ENCODE measurements around the gene ARID1B.

ARID1B gene

DNA sequence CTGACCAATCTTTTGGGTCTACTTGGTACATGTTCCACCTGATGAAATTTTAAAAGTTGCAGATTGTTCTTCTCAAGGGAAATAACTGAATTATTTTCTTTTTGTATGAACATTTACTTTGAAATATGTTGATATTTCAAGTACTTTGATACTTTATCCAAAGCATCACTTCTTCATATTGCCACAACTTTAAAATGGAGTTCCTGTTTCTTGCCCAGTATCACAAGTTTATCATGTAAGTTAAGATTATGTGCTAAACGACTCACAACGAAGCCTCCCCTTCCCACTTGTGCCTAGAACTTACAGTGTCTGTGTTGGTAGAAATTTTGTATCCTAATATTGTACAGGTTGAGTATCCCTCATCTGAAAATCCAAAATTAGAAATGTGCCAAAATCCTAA, 108.4 kb downstream of the ARID1B start:
- H3K27me3 ChIP-seq (ENCODE audit: control insufficient read depth, insufficient read depth, low read length, poor library complexity, severe bottlenecking), result no peaks in the 10 kb centered on the region
- H3K4me1 ChIP-seq (ENCODE audit: control insufficient read depth, insufficient read depth, low read length), result peaks cover 26% of the 10 kb centered on the region
- no peaks in the 10 kb centered on the region for H3K9me3 ChIP-seq (ENCODE audit: control insufficient read depth, low read length)
- H3K27ac ChIP-seq (ENCODE audit: insufficient read depth, low read depth, low read length, poor library complexity, severe bottlenecking), result no peak overlapping the region
- no peaks in the 10 kb centered on the region for H3K36me3 ChIP-seq (ENCODE audit: control insufficient read depth, insufficient read depth, low read length)
- 100% methylated on average over 1 to 2 of the region's 2 CpGs for WGBS, 2 experiments
- H3K4me3 ChIP-seq (ENCODE audit: insufficient read depth, low read depth, low read length), result no peak overlapping the region

DNA sequence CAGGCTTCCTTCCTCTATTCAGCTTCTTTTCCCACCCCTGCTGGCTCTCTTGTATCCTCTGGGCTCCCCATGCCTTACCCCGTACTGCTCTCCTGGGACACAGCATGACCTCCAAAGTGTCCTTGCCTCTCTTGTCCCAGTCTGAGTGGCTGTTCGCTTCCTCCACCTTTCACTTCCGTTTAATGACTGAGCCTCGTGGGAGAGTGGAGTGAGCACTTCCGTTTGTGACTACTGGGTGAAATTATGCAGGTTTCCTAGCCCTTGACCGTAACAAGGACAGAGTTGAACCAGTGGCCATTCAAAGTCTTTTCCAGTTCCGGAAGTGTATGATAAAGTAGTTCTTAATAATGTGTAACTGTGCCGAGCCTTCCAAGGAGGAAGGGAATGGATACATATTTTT, 109.2 kb downstream of the ARID1B start:
- Histone ChIP-seq H3K4me3 (ENCODE audit: insufficient read depth, low read depth, low read length) (no peak overlapping the region), H3K9me3 (ENCODE audit: control insufficient read depth, low read length) (no peaks in the 10 kb centered on the region), H3K27me3 (ENCODE audit: control insufficient read depth, insufficient read depth, low read length, poor library complexity, severe bottlenecking) (no peaks in the 10 kb centered on the region), H3K36me3 (ENCODE audit: control insufficient read depth, insufficient read depth, low read length) (no peaks in the 10 kb centered on the region), H3K4me1 (ENCODE audit: control insufficient read depth, insufficient read depth, low read length) (peaks cover 26% of the 10 kb centered on the region), H3K27ac (ENCODE audit: insufficient read depth, low read depth, low read length, poor library complexity, severe bottlenecking) (no peak overlapping the region)
- 59 to 60% methylated on average over 7 of the region's 8 CpGs for WGBS, 2 experiments

- Histone ChIP-seq H3K27me3 (ENCODE audit: control insufficient read depth, insufficient read depth, low read length, poor library complexity, severe bottlenecking) (no peaks in the 10 kb centered on the region), H3K4me3 (ENCODE audit: insufficient read depth, low read depth, low read length) (no peak overlapping the region), H3K9me3 (ENCODE audit: control insufficient read depth, low read length) (no peaks in the 10 kb centered on the region), H3K4me1 (ENCODE audit: control insufficient read depth, insufficient read depth, low read length) (peaks cover 26% of the 10 kb centered on the region), H3K36me3 (ENCODE audit: control insufficient read depth, insufficient read depth, low read length) (no peaks in the 10 kb centered on the region), H3K27ac (ENCODE audit: insufficient read depth, low read depth, low read length, poor library complexity, severe bottlenecking) (no peak overlapping the region)
- WGBS, 2 experiments, result 44 to 47% methylated on average over 5 to 6 of the region's 6 CpGs
Measured at GRCh38 chr6:156887623-156888269, 110.6 kb downstream of the ARID1B start.

DNA sequence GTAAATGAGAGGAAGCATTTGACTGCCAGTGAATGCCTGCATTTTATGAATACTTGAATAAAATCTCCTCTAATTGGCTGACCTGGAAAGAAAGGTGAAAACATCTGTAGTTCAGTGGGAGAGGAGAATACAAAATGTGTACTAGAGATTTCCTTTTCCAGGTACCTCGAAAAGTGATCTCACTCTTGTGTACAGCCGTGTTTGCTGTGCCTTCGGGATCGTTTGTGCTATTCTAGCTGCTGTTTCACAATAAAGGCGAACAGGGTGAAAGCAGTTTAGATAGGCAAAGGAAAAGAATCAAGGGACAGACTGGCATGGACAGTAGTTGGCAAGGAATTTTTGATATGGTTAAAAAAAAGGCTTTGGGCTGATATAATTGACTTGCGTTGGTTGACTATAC, 112.3 kb downstream of the ARID1B start:
- H3K27me3 ChIP-seq (ENCODE audit: control insufficient read depth, insufficient read depth, low read length, poor library complexity, severe bottlenecking), result no peaks in the 10 kb centered on the region
- H3K9me3 ChIP-seq (ENCODE audit: control insufficient read depth, low read length), result no peaks in the 10 kb centered on the region
- no peak overlapping the region for H3K27ac ChIP-seq (ENCODE audit: insufficient read depth, low read depth, low read length, poor library complexity, severe bottlenecking)
- H3K36me3 ChIP-seq (ENCODE audit: control insufficient read depth, insufficient read depth, low read length), result no peaks in the 10 kb centered on the region
- H3K4me3 ChIP-seq (ENCODE audit: insufficient read depth, low read depth, low read length), result no peak overlapping the region
- peaks cover 22% of the 10 kb centered on the region for H3K4me1 ChIP-seq (ENCODE audit: control insufficient read depth, insufficient read depth, low read length)
- WGBS, 2 experiments, result 91% methylated on average over 6 of the region's 6 CpGs

GRCh38 chr6:156889986-156890385, 112.8 kb downstream of the ARID1B start:
- Histone ChIP-seq H3K27me3 (ENCODE audit: control insufficient read depth, insufficient read depth, low read length, poor library complexity, severe bottlenecking) (no peaks in the 10 kb centered on the region), H3K4me1 (ENCODE audit: control insufficient read depth, insufficient read depth, low read length) (peaks cover 22% of the 10 kb centered on the region), H3K36me3 (ENCODE audit: control insufficient read depth, insufficient read depth, low read length) (no peaks in the 10 kb centered on the region), H3K4me3 (ENCODE audit: insufficient read depth, low read depth, low read length) (no peak overlapping the region), H3K27ac (ENCODE audit: insufficient read depth, low read depth, low read length, poor library complexity, severe bottlenecking) (no peak overlapping the region), H3K9me3 (ENCODE audit: control insufficient read depth, low read length) (no peaks in the 10 kb centered on the region)
- 95 to 100% methylated on average over 2 to 3 of the region's 3 CpGs for WGBS, 2 experiments

- Histone ChIP-seq H3K27me3 (ENCODE audit: control insufficient read depth, insufficient read depth, low read length, poor library complexity, severe bottlenecking) (no peaks in the 10 kb centered on the region), H3K27ac (ENCODE audit: insufficient read depth, low read depth, low read length, poor library complexity, severe bottlenecking) (no peak overlapping the region), H3K4me3 (ENCODE audit: insufficient read depth, low read depth, low read length) (no peak overlapping the region), H3K9me3 (ENCODE audit: control insufficient read depth, low read length) (no peaks in the 10 kb centered on the region), H3K4me1 (ENCODE audit: control insufficient read depth, insufficient read depth, low read length) (peaks cover 22% of the 10 kb centered on the region), H3K36me3 (ENCODE audit: control insufficient read depth, insufficient read depth, low read length) (no peaks in the 10 kb centered on the region)
- WGBS, 2 experiments, result 85 to 89% methylated on average over 2 of the region's 2 CpGs
Measured at GRCh38 chr6:156890627-156891314, 113.6 kb downstream of the ARID1B start.

DNA sequence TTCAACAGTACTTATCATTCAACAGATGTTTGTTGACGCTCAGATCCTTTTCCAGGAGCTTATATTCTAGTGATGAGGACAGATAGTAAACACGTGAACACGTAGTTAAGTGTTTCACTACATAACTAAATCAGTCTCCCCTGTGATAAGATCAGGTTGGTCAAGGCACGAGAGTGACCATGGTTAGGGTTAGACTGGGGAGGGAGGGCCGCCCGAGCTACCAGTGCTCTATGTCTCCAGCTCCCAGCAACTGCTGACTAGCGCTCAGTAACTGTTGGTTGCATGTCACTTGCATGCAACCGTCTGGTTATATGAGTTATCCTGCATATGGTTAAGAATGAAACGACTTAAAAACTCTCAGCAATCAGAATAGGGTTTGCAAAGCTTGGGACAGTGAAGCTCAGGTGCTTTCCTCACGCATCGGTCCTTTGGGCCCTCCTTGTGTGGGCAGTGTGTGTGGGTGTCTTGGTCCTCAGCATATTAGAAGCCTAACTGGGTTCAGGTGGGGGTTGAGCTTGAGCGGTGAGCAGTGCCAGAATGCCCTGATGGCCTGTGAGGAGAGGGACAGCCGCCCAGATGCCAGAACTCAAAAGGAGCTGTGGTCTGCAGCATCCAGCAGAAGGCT, 120.8 kb downstream of the ARID1B start:
- H3K4me1 ChIP-seq (ENCODE audit: control insufficient read depth, insufficient read depth, low read length), result no peaks in the 10 kb centered on the region
- no peak overlapping the region for H3K27ac ChIP-seq (ENCODE audit: insufficient read depth, low read depth, low read length, poor library complexity, severe bottlenecking)
- 92% methylated on average over 12 to 13 of the region's 13 CpGs for WGBS, 2 experiments
- H3K9me3 ChIP-seq (ENCODE audit: control insufficient read depth, low read length), result no peaks in the 10 kb centered on the region
- no peaks in the 10 kb centered on the region for H3K27me3 ChIP-seq (ENCODE audit: control insufficient read depth, insufficient read depth, low read length, poor library complexity, severe bottlenecking)
- H3K4me3 ChIP-seq (ENCODE audit: insufficient read depth, low read depth, low read length), result no peak overlapping the region
- H3K36me3 ChIP-seq (ENCODE audit: control insufficient read depth, insufficient read depth, low read length), result no peaks in the 10 kb centered on the region

DNA sequence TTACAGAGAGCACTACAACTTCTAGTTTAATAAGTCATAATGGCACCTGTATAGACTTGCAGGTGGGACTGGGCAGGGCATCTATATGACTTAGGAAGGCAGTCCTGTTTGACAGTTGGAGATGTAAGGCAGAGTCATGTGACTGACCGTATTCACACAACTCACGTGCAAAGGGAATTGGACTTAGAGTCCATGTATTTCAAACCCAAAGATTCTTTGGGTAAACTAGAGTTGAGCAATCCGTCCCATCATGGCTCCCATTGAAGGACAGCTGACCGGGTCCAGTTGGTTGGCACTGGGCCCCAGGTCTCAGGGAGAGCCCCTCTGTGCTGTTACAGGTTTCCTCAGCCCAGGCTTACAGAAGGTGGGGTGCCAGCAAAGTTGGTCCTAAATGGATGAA, 121.9 kb downstream of the ARID1B start:
- H3K27ac ChIP-seq (ENCODE audit: insufficient read depth, low read depth, low read length, poor library complexity, severe bottlenecking), result no peak overlapping the region
- 97% methylated on average over 4 of the region's 4 CpGs for WGBS, 2 experiments
- no peaks in the 10 kb centered on the region for H3K9me3 ChIP-seq (ENCODE audit: control insufficient read depth, low read length)
- H3K4me1 ChIP-seq (ENCODE audit: control insufficient read depth, insufficient read depth, low read length), result no peaks in the 10 kb centered on the region
- H3K36me3 ChIP-seq (ENCODE audit: control insufficient read depth, insufficient read depth, low read length), result no peaks in the 10 kb centered on the region
- H3K27me3 ChIP-seq (ENCODE audit: control insufficient read depth, insufficient read depth, low read length, poor library complexity, severe bottlenecking), result no peaks in the 10 kb centered on the region
- no peak overlapping the region for H3K4me3 ChIP-seq (ENCODE audit: insufficient read depth, low read depth, low read length)

GRCh38 chr6:156899532-156900135, 122.5 kb downstream of the ARID1B start:
- Histone ChIP-seq H3K4me1 (ENCODE audit: control insufficient read depth, insufficient read depth, low read length) (no peaks in the 10 kb centered on the region), H3K9me3 (ENCODE audit: control insufficient read depth, low read length) (no peaks in the 10 kb centered on the region), H3K4me3 (ENCODE audit: insufficient read depth, low read depth, low read length) (no peak overlapping the region), H3K36me3 (ENCODE audit: control insufficient read depth, insufficient read depth, low read length) (no peaks in the 10 kb centered on the region), H3K27me3 (ENCODE audit: control insufficient read depth, insufficient read depth, low read length, poor library complexity, severe bottlenecking) (no peaks in the 10 kb centered on the region), H3K27ac (ENCODE audit: insufficient read depth, low read depth, low read length, poor library complexity, severe bottlenecking) (no peak overlapping the region)
- 92 to 95% methylated on average over 7 to 8 of the region's 8 CpGs for WGBS, 2 experiments

- no peaks in the 10 kb centered on the region for H3K4me1 ChIP-seq (ENCODE audit: control insufficient read depth, insufficient read depth, low read length)
- H3K27ac ChIP-seq (ENCODE audit: insufficient read depth, low read depth, low read length, poor library complexity, severe bottlenecking), result no peak overlapping the region
- H3K4me3 ChIP-seq (ENCODE audit: insufficient read depth, low read depth, low read length), result no peak overlapping the region
- no peaks in the 10 kb centered on the region for H3K27me3 ChIP-seq (ENCODE audit: control insufficient read depth, insufficient read depth, low read length, poor library complexity, severe bottlenecking)
- H3K36me3 ChIP-seq (ENCODE audit: control insufficient read depth, insufficient read depth, low read length), result no peaks in the 10 kb centered on the region
- no peaks in the 10 kb centered on the region for H3K9me3 ChIP-seq (ENCODE audit: control insufficient read depth, low read length)
Measured at GRCh38 chr6:156900292-156900691, 123.1 kb downstream of the ARID1B start.

Data from ectodermal cell (in vitro differentiated cells).